SK-N-SH treated with all-trans-retinoic acid at 6 μM for 48 hours (cell line): Measurements from ENCODE around the gene SLC35B1.

ENCODE experiments used
- ESRRG ChIP-seq: fragments of 250-450 bp; sonication (Bioruptor Pico); IDR thresholded peaks from 2 replicates; pipeline ENCODE4 v1.6.1; 2021; ENCODE audit warnings: mild to moderate bottlenecking
- OSR1 ChIP-seq: fragments of 250-450 bp; sonication (Bioruptor Pico); IDR thresholded peaks from 2 replicates; pipeline ENCODE4 v1.8.0; 2022; ENCODE audit warnings: moderate library complexity, mild to moderate bottlenecking, inconsistent platforms
- PATZ1 ChIP-seq: fragments of 250-450 bp; sonication (Bioruptor Pico); IDR thresholded peaks from 2 replicates; pipeline ENCODE4 v1.8.0; 2020; ENCODE audit warnings: mild to moderate bottlenecking, moderate library complexity, borderline replicate concordance
- PPARA ChIP-seq: fragments of 250-450 bp; sonication (Bioruptor Pico); IDR thresholded peaks from 2 replicates; pipeline ENCODE4 v1.5.0; 2020; ENCODE audit warnings: mild to moderate bottlenecking, borderline replicate concordance
- TCF4 ChIP-seq: fragments of 250-450 bp; sonication (Bioruptor Pico); IDR thresholded peaks from 2 replicates; pipeline ENCODE4 v1.8.0; 2021; ENCODE audit warnings: mild to moderate bottlenecking, moderate library complexity, borderline replicate concordance
- ZNF70 ChIP-seq: fragments of 450-650 bp; formaldehyde crosslinking; IDR thresholded peaks from 2 replicates; pipeline ENCODE4 v1.5.0; 2020; ENCODE audit warnings: mild to moderate bottlenecking, moderate library complexity
- ZNF8 ChIP-seq: fragments of 450-650 bp; formaldehyde crosslinking; IDR thresholded peaks from 2 replicates; pipeline ENCODE4 v1.5.0; 2020; ENCODE audit warnings: mild to moderate bottlenecking, moderate library complexity

- TF ChIP-seq ZNF70 (CRISPR knock-in tag) (no peak), PATZ1 (CRISPR knock-in tag) (no peak), ESRRG (no peak), ZNF8 (CRISPR knock-in tag) (no peak), PPARA (CRISPR knock-in tag) (no peak), OSR1 (CRISPR knock-in tag) (no peak), TCF4 (CRISPR knock-in tag) (no peak)
Measured at GRCh38 chr17:49755663-49756283, 48.0 kb upstream of the SLC35B1 start.
